SK-N-SH treated with all-trans-retinoic acid at 6 μM for 48 hours (cell line): ENCODE data around the gene UNCX.
"Not testable (repeated sequence)": the region's sequence is repeated elsewhere in the genome, so short reads cannot be mapped to it uniquely, and the experiment has no call there.

Experiments used
- ATAC-seq: fragments of 200-7000 bp; cut with Tn5 transposase; 3 replicates; pipeline ENCODE4 v1.9.1; 2020; ENCODE audit warnings: mild to moderate bottlenecking, moderate library complexity
- ARNTL ChIP-seq: fragments of 450-650 bp; formaldehyde crosslinking; IDR thresholded peaks from 2 replicates; pipeline ENCODE4 v1.5.0; 2020; ENCODE audit warnings: low read depth, mild to moderate bottlenecking, moderate library complexity, borderline replicate concordance
- BACH2 ChIP-seq: fragments of 250-450 bp; sonication (Bioruptor Pico); IDR thresholded peaks from 2 replicates; pipeline ENCODE4 v1.9.0; 2021; ENCODE audit warnings: mild to moderate bottlenecking, borderline replicate concordance
- CREB5 ChIP-seq: fragments of 250-450 bp; sonication (Bioruptor Pico); IDR thresholded peaks from 2 replicates; pipeline ENCODE4 v1.5.1; 2020; ENCODE audit warnings: low read depth, mild to moderate bottlenecking, moderate library complexity
- CSDC2 ChIP-seq: fragments of 250-450 bp; sonication (Bioruptor Pico); IDR thresholded peaks from 2 replicates; pipeline ENCODE4 v1.5.0; 2020; ENCODE audit warnings: mild to moderate bottlenecking, moderate library complexity
- GLIS3 ChIP-seq: fragments of 250-450 bp; sonication (Bioruptor Pico); IDR thresholded peaks from 2 replicates; pipeline ENCODE4 v1.5.0; 2020; ENCODE audit warnings: mild to moderate bottlenecking, moderate library complexity
- ISL1 ChIP-seq: fragments of 250-450 bp; sonication (Bioruptor Pico); IDR thresholded peaks from 2 replicates; pipeline ENCODE4 v2.1.2; 2022; ENCODE audit warnings: mild to moderate bottlenecking, moderate library complexity
- OSR1 ChIP-seq: fragments of 250-450 bp; sonication (Bioruptor Pico); IDR thresholded peaks from 2 replicates; pipeline ENCODE4 v1.8.0; 2022; ENCODE audit warnings: moderate library complexity, mild to moderate bottlenecking, inconsistent platforms
- PPARA ChIP-seq: fragments of 250-450 bp; sonication (Bioruptor Pico); IDR thresholded peaks from 2 replicates; pipeline ENCODE4 v1.5.0; 2020; ENCODE audit warnings: mild to moderate bottlenecking, borderline replicate concordance
- RARB ChIP-seq: fragments of 250-450 bp; sonication (Bioruptor Pico); IDR thresholded peaks from 2 replicates; pipeline ENCODE4 v1.8.0; 2021; ENCODE audit warnings: mild to moderate bottlenecking, moderate library complexity
- SNAI2 ChIP-seq: fragments of 250-450 bp; sonication (Bioruptor Pico); IDR thresholded peaks from 2 replicates; pipeline ENCODE4 v1.5.0; 2020; ENCODE audit warnings: mild to moderate bottlenecking, moderate library complexity
- TCF4 ChIP-seq: fragments of 250-450 bp; sonication (Bioruptor Pico); IDR thresholded peaks from 2 replicates; pipeline ENCODE4 v1.8.0; 2021; ENCODE audit warnings: mild to moderate bottlenecking, moderate library complexity, borderline replicate concordance
- TOX ChIP-seq: fragments of 250-450 bp; sonication (Bioruptor Pico); IDR thresholded peaks from 2 replicates; pipeline ENCODE4 v1.8.0; 2021; ENCODE audit warnings: mild to moderate bottlenecking, moderate library complexity, borderline replicate concordance
- TSHZ2 ChIP-seq: fragments of 250-450 bp; sonication (Bioruptor Pico); IDR thresholded peaks from 2 replicates; pipeline ENCODE4 v1.5.0; 2020; ENCODE audit warnings: mild to moderate bottlenecking, moderate library complexity
- ZFP3 ChIP-seq: fragments of 250-450 bp; sonication (Bioruptor Pico); IDR thresholded peaks from 2 replicates; pipeline ENCODE4 v1.5.0; 2020; ENCODE audit warnings: mild to moderate bottlenecking, moderate library complexity
- ZFP30 ChIP-seq: fragments of 450-650 bp; formaldehyde crosslinking; IDR thresholded peaks from 2 replicates; pipeline ENCODE4 v1.5.0; 2022; ENCODE audit warnings: mild to moderate bottlenecking, moderate library complexity
- ZNF565 ChIP-seq: fragments of 450-650 bp; formaldehyde crosslinking; conservative IDR thresholded peaks from 2 replicates; pipeline ENCODE4 v1.5.0; 2020; ENCODE audit warnings: low read depth, mild to moderate bottlenecking, moderate library complexity
- ZNF70 ChIP-seq: fragments of 450-650 bp; formaldehyde crosslinking; IDR thresholded peaks from 2 replicates; pipeline ENCODE4 v1.5.0; 2020; ENCODE audit warnings: mild to moderate bottlenecking, moderate library complexity
- ZNF8 ChIP-seq: fragments of 450-650 bp; formaldehyde crosslinking; IDR thresholded peaks from 2 replicates; pipeline ENCODE4 v1.5.0; 2020; ENCODE audit warnings: mild to moderate bottlenecking, moderate library complexity
- TF ChIP-seq, protein P1 (sequence below): fragments of 250-450 bp; sonication (Bioruptor Pico); IDR thresholded peaks from 2 replicates; pipeline ENCODE4 v1.8.0; 2021; ENCODE audit warnings: low read depth, mild to moderate bottlenecking, moderate library complexity, borderline replicate concordance
- TF ChIP-seq, protein P2 (sequence below): fragments of 250-450 bp; sonication (Bioruptor Pico); IDR thresholded peaks from 2 replicates; pipeline ENCODE4 v1.5.1; 2021; ENCODE audit warnings: mild to moderate bottlenecking, moderate library complexity

UNCX gene

DNA sequence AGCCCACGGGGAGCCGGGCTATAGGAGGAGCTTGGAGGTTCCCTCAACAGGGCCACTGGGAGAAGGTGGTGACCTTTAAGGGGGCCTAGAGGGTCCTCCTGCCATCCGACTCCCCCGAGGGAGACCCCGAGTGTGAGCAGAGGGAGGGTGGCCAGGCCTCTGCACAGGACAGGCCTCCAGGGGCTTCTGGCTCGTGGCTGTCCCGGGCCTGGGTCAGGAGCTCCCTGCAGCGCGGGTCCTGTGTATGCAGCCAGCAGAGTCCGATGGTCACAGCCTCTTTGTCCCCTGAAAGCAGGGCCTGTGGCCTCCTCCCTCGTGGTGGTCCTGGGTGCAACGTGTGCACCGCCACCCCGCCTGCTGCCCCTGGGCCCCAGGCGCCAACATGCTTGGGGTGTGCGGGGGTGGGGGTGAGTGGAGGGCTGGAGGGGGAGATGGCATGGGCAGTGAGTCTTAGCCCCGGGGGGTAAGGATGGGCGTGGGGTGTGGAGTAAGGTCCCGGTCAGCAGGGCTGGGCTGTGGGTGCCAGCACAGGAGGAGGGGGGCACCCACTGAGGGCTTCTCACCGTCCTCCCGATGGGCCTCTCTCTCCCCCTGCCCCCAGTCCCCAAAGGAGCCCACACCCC, 27.1 kb downstream of the UNCX start:
- no peak for ATAC-seq
- TF ChIP-seq ZFP3 (CRISPR knock-in tag) (no peak), ZFP30 (no peak), SNAI2 (CRISPR knock-in tag) (no peak), OSR1 (CRISPR knock-in tag) (no peak), TSHZ2 (CRISPR knock-in tag) (no peak), ISL1 (no peak), BACH2 (CRISPR knock-in tag) (no peak), CREB5 (CRISPR knock-in tag) (no peak)
- TF ChIP-seq, protein P1, sequence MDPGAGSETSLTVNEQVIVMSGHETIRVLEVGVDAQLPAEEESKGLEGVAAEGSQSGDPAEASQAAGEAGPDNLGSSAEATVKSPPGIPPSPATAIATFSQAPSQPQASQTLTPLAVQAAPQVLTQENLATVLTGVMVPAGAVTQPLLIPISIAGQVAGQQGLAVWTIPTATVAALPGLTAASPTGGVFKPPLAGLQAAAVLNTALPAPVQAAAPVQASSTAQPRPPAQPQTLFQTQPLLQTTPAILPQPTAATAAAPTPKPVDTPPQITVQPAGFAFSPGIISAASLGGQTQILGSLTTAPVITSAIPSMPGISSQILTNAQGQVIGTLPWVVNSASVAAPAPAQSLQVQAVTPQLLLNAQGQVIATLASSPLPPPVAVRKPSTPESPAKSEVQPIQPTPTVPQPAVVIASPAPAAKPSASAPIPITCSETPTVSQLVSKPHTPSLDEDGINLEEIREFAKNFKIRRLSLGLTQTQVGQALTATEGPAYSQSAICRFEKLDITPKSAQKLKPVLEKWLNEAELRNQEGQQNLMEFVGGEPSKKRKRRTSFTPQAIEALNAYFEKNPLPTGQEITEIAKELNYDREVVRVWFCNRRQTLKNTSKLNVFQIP: no peak

- ATAC-seq: peak; percentile 17; the same call in 1 of the 3 replicates
- TF ChIP-seq ZFP30 (no peak), TOX (CRISPR knock-in tag) (no peak), RARB (CRISPR knock-in tag) (no peak), ZFP3 (CRISPR knock-in tag) (no peak), TCF4 (CRISPR knock-in tag) (no peak), OSR1 (CRISPR knock-in tag) (no peak), CSDC2 (CRISPR knock-in tag) (no peak), ZNF8 (no peak), SNAI2 (CRISPR knock-in tag) (no peak), TSHZ2 (CRISPR knock-in tag) (no peak), BACH2 (CRISPR knock-in tag) (no peak), ZNF565 (CRISPR knock-in tag) (no peak), ISL1 (no peak), ARNTL (CRISPR knock-in tag) (no peak), ZNF70 (CRISPR knock-in tag) (no peak), PPARA (CRISPR knock-in tag) (no peak), GLIS3 (no peak)
- TF ChIP-seq, protein P2, sequence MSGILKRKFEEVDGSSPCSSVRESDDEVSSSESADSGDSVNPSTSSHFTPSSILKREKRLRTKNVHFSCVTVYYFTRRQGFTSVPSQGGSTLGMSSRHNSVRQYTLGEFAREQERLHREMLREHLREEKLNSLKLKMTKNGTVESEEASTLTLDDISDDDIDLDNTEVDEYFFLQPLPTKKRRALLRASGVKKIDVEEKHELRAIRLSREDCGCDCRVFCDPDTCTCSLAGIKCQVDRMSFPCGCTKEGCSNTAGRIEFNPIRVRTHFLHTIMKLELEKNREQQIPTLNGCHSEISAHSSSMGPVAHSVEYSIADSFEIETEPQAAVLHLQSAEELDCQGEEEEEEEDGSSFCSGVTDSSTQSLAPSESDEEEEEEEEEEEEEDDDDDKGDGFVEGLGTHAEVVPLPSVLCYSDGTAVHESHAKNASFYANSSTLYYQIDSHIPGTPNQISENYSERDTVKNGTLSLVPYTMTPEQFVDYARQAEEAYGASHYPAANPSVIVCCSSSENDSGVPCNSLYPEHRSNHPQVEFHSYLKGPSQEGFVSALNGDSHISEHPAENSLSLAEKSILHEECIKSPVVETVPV (CRISPR knock-in tag): no peak
- TF ChIP-seq, protein P1: no peak
Measured at GRCh38 chr7:1260244-1260635, 27.6 kb downstream of the UNCX start.

DNA sequence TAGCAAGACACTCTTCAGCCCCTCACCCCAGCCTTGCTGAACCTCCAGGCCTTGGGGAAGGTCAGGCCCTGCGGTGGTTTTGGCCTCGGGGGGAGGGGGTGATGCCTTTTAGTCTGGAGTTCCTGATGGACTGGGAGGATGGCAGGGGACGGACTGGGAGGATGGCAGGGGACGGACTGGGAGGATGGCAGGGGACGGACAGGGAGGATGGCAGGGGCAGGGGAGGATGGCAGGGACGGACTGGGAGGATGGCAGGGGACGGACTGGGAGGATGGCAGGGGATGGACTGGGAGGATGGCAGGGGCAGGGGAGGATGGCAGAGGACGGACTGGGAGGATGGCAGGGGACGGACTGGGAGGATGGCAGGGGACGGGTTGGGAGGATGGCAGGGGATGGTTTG, 28.4 kb downstream of the UNCX start:
- not testable (repeated sequence) for ATAC-seq
